Left ventricle myocardium superior (tissue), 1 donor: ENCODE data around the gene ADAM11. TPM values are rescaled to one million over a fixed set of nuclear protein-coding genes. Genes with fewer than 3 reads are reported as not detected.
A peak's percentile ranks its signal among the peaks of the same experiment; 100 is the strongest.
"Not testable (repeated sequence)": the region's sequence is repeated elsewhere in the genome, so short reads cannot be mapped to it uniquely, and the experiment has no call there.

ENCODE experiments used
- ATAC-seq: fragments of 200-7000 bp; cut with Tn5 transposase; one replicate; pipeline ENCODE4 v1.9.1; 2020; ENCODE audit warnings: mild to moderate bottlenecking, moderate library complexity
- DNase-seq: peaks from one replicate; pipeline ENCODE4 v3.0.0-alpha.2; 2020
- intact Hi-C: fragments of 100-400 bp; cut with micrococcal nuclease; formaldehyde crosslinking; loops from one replicate; pipeline ENCODE4 v1.11.0; 2022
- long read RNA-seq: library from polyadenylated mRNA; unstranded; transcript quantifications from one replicate; pipeline ENCODE4 v2.0.0, GENCODE V29; 2021
- total RNA-seq: library from RNA; stranded (reverse); fragmentation: NEBNext Ultra II Directional; extraction: Animal tissue kit (Norgen Biotek cat#: 25700); gene quantifications from one replicate; pipeline ENCODE4 v1.2.1, GENCODE V29; 2021
- donor health status: DM: no; HTN: yes; CAD: no; lungs with severe emphysema.

The ADAM11 gene, protein sequence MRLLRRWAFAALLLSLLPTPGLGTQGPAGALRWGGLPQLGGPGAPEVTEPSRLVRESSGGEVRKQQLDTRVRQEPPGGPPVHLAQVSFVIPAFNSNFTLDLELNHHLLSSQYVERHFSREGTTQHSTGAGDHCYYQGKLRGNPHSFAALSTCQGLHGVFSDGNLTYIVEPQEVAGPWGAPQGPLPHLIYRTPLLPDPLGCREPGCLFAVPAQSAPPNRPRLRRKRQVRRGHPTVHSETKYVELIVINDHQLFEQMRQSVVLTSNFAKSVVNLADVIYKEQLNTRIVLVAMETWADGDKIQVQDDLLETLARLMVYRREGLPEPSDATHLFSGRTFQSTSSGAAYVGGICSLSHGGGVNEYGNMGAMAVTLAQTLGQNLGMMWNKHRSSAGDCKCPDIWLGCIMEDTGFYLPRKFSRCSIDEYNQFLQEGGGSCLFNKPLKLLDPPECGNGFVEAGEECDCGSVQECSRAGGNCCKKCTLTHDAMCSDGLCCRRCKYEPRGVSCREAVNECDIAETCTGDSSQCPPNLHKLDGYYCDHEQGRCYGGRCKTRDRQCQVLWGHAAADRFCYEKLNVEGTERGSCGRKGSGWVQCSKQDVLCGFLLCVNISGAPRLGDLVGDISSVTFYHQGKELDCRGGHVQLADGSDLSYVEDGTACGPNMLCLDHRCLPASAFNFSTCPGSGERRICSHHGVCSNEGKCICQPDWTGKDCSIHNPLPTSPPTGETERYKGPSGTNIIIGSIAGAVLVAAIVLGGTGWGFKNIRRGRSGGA
- 27.2 TPM for total RNA-seq
- long read RNA-seq, partial matches to known transcripts, result 71 of 73 reads
- long read RNA-seq, other reads (novel, unspliced or antisense), result 2 of 73 reads

DNA sequence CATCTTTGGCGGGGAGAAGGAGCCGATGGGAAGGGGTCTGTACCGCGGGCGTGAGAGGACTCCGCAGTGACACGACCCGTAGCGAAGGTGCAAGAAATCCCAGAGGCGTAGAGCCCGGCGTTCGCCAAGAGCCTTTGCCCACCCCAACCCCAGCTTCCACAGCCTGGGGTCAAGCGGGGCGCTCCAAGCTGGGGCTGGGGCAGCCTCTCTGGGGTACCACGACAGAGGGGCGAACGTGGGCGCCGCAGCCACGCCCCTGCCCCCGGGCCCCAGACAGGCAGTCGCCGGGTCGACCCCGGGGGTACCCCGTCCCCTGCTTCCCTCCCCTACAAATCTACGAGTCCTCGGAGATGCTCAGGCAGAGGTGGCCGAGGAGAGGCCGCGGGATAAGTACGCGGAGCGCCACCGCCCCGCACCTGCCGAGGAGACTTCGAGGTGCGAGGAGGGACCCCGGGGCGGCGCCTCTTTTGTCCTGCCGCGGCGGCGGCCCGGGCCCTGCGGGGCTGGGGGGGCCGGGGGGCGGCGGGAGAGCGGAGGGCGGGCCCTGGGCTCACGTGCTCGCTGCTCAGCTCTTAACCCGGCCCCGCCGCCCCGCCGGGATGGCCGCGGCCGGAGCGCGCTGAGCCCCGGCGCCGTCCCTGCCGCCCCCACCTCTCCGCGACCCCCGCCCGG is at the start of gene ADAM11:
TSS of gene ADAM11 (plus strand) at position 575 of the 672 bp plus-strand sequence. CDS start 212 bp downstream, outside the sequence.
- intact Hi-C loops, result no loop called here
- ATAC-seq (peak; percentile 64), DNase-seq (no peak)

DNA sequence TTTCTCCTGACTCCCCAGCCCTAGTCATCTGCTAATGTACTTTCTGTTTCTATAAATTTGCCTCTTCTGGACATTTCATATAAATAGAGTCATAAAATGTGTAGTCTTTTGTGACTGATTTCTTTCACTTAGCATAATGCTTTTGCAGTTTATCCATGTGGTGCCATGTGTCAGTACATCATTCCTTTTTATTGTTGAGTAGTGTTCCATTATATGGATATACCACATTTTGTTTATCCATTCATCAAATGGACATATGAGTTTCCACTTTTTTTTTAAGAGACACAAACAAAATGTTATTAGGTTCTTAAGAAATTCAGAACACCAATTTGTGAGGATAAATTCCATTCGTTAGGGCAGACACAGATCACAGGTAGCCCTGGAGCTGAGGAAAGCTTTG is 39.3 kb upstream of the ADAM11 start:
- no peak for ATAC-seq
- intact Hi-C loops, result no loop called here
- DNase-seq, result no peak

DNA sequence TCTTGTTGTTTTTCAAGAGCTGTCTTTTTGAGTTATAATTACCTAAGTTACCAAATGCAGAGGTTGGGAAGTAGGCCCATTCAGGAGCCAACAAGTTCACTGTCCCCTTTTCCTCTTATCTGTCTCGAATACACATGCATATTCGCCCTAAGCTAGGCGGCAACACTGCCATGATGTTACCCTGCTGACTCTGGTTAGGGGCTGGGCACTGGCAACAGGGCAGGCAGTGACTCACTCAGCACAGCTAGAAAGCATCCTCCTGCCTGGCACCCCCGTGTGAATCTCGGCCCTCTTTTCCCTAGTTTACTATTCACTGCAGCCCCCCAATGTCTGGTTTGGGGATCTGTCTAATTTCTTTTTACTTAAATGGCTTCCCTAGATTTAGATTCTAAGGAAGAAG is 36.5 kb upstream of the ADAM11 start:
- ATAC-seq, result no peak
- intact Hi-C loops, result no loop called here
- DNase-seq, result no peak

DNA sequence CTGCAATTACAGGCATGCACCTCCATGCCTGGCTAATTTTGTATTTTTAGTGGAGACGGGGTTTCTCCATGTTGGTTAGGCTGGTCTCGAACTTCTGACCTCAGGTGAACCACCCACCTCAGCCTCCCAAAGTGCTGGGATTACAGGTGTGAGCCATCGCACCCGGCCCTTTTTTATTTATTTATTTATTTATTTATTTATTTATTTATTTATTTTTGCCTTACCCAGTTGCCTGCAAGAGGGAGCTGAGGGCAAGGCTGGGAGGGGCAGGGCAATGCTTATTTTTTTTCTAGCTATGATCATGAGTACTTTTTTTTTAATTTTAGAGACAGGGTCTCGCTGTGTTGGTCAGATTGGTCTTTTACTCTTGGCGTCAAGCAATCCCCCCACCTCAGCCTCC is 32.7 kb upstream of the ADAM11 start:
- intact Hi-C loops, ATAC-seq, DNase-seq: not testable (repeated sequence)

DNA sequence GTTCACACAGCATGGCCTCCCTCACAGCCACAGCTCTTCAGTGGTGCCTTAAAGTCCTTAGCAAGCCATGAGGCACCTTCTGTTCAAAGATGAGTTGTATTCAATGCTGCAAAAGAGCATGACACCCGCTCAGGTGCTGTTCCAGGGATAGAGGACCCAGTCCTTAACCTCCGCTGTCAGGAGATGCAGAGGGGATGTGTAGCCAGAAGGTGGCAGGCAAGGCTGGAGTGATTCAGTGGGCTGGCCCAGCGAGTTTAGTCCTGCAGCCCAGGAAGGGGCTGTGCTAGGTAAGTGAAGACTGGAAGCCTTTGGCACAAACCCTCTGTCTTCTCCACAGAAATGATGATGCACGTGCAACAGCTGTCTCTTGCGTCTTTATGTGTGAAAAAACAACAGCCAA is 25.0 kb upstream of the ADAM11 start:
- ATAC-seq, result peak; percentile 75
- intact Hi-C loops, result no loop called here
- DNase-seq, result no peak

DNA sequence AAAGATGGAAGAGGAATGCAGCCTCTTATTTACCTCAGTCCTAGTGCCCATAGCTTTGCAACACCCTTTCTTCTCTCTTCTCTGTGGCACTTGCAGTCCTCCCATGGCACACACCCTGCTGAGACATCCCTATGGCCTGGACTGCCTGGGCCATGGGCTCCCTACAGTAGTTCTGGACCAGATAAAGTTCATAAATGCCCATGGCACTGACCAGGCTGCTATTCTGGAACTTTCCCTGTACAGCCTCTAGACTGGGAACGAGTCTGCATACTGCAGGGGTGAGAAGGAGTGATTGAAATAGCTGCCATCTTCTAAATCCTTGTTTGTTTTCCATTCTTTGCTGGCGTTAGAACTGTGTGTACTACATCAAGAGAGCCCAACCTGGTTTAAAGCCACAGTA is 24.5 kb upstream of the ADAM11 start:
- no peak for ATAC-seq
- intact Hi-C loops, result no loop called here

DNA sequence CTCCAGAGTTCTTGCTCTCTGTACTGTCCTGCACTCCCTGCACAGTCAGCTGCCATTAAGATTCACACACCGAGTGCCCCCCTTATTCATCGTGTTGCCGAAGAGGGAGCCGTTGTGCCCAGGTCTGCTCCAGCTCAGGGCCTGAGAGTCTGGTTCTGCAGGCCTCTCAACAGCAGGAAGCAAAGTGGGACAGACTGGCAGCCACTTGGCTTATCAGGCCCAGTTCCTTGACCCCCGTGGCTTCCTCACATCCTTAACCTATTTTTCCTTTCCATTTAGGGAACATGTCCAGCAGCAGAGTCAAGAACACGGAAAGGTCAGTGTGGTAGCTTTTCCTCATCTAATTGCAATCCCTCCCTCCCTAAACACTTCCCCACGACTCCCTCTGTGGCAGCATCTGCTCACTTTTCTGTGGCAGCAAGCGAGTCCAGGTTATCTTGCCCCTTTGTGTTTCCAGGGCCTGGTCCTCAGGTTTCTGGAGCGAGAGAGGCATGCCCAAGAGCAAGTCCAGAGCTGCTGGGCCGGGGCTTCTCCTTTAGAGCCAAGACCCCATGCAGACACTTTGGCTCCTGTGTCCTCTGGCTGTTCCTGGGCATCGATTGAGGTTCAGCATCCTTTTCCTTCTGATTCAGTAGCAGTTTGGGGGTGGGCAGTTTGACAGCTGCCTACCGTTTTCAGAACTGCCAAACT is 22.1 kb upstream of the ADAM11 start:
- DNase-seq (no peak), ATAC-seq (no peak)
- intact Hi-C loops, result no loop called here

More for the DNA sequence above, 24.5 kb upstream of the ADAM11 start:
- no peak for DNase-seq

DNA sequence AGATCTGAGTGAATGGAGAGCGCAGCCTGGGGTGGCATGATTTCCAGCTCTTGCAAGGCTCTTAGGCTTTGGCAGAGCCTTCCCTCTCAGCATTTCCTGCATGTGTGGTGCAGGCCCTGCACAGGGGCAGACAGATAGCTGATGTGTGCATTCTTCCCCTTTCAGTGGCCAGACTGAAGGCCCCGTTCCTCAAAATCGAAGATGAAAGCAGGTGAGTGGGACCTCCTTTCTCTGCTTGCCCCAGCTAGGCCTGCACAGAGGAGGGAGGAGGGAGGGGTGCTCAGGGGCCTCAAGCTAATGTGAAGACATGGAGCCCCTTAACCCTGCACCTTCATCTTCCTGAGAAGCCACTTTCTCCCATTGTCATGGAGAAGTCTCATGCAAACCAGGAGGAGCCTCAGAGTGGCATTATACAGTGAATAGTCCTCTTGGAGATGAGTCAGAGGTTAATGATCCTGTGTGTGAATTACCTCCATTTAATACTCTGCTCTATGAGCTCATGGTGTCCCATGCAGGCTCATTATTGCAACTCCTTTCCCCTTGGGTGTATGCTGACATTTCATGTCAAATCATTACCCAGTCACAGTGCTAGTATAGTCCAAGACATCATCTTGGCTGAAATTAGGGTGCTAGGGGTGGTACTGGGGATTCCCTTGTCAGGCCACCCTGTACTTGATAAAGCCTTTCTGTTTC is 20.4 kb upstream of the ADAM11 start:
- ATAC-seq (no peak), DNase-seq (no peak)
- intact Hi-C loops, result no loop called here

DNA sequence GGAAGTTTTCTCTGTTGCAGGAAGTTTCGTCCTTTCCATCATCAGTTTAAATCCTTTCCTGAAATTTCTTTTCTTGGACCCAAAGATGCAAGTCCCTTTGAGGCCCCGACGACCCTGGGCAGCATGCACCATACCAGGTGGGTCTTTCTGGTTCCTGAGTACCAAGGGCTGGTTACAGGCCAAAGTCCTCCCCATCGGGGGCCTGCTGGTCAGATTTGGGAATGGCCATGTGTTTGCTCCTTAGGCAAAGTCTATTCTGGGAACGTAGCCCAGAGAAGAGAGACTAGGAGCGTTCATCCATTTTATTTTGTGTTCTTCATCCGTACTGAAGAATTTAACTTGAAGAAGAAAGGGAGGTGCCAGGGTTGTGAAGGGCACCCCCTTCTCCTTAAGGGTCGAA is 17.5 kb upstream of the ADAM11 start:
- no peak for DNase-seq
- intact Hi-C loops, result no loop called here
- ATAC-seq, result no peak

DNA sequence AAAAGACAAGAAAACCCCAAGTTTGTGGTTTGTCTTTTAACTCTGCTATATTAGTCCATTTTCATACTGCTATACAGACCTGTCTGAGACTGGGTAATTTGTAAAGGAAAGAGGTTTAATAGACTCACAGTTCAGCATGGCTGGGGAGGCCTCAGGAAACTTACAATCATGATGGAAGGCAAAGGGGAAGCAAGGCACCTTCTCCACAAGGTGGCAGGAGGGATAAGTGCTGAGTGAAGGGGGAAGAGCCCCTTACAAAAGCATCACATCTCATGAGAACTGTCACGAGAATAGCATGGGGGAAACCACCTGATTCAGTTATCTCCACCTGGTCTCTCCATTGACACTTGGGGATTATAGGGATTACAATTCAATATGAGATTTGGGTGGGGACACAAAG is 13.5 kb upstream of the ADAM11 start:
- ATAC-seq, result no peak
- intact Hi-C loops, result no loop called here
- no peak for DNase-seq

DNA sequence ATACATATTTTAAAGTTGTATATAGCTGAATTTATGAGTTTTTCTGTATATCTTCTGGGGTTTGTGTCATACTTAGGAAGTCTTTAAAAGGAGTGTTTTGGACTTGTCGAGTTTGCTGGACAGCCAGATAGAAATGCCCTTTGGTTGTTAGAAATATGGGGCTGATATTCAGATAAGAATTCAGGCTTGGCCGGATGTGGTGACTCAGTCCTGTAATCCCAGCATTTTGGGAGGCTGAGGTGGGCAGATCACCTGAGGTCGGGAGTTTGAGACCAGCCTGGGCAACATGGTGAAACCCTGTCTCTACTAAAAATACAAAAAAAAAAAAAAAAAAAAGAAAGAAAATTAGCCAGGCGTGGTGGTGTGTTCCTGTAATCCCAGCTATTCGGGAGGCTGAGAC is 13.1 kb upstream of the ADAM11 start:
- intact Hi-C loops, ATAC-seq, DNase-seq: not testable (repeated sequence)

DNA sequence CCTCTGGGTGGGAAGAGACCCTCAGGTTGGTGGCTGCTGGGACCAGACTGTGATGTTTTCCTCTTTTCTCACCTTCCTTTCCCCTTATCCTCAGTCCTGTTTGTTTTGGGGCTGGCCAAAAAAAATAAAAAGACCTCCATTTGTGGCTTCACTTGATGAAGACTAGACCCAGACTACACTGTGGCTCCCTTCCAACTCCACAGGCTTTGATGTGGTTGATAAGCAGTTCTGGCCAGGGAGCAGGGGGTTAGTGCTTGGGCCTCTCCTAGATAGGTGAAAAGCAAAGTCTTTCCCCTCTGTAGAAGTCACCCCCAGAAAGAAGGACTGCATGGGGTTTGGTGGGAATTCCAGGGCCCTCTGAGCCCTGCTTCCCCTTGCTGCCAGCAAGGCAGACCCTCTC is 11.2 kb upstream of the ADAM11 start:
- DNase-seq (no peak), ATAC-seq (no peak)
- intact Hi-C loops, result no loop called here

DNA sequence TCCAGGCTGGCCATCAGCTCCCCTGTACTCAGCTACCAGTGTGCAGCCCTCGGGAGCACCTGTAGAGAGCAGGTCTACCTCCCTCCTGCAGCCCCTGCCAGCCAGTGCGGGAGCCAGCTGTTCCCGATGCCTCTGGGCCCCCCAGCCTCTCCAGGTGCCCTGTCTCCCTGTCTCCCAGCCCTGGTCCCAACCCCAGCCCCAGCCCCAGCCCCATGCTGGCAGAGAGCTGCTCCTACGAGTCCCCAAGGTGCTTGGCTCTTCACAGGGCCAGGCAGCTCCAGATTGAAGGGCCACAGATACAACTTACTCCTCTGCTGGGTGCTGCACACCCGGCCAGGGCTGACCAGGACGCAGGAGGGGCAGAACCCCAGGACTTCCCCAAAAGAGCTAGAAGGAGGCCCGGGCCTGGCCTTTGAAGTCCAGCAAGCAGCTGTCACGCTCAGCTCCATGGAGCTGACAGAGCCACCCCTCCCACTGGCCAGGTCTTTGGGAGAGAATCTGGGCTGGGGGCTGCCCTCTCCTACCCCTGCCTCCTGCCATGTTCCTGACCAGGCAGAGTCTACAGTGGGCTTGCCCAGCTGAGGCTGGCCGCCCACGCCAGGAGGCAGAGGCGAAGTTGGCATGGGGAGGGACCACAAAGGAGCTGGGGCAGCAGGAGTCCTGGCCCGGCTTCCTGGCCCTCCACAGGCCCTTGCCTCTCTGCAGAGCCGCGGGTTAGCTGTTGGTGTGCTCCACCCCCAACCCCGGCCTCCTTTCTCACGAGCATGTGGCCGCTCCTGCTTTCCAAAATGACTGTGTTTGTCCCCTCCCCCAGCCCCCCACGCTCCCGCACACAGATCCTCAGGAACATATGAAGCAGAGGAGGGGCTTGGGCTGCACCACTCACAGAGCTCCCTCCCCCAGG is 9.5 kb upstream of the ADAM11 start:
- peak; percentile 45 for ATAC-seq
- intact Hi-C loops, result no loop called here
- peak; percentile 49 for DNase-seq

DNA sequence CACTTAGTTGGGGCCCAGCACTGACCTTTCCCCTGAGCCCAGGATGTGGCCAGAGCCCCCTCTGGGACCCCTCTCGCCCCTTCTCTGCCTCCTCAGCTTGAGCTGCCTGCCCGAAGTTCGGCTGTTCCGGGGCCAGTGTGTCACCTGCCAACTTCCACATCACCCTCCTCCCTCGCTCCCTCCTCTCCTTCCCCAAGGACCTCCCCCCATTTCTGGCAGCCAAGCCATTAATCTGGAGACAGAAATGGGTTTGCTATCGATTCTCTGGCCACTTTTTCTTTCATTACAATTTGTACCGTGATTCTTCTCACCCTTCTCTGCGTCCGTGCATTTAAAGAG is 8.8 kb upstream of the ADAM11 start:
- intact Hi-C loops, result no loop called here
- DNase-seq (no peak), ATAC-seq (peak; percentile 41)

DNA sequence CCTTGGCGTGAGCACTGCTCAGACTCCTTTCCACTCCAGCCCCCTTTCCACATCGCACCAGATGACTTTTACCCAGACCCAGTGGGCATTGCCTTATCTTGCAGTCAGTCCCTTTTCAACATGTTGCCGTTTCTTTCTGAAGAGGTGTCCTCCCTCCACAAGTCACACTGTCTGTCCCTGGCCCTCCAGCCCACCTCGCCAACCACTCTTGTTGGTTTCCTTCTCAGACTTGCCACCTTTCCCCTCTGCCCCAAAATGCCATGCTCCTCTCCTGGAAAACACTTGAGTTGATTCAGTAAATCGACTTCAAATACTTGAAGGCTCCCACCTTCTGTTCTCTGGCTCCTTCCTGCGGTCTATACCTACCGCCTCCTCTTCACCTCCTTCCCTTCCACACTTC is 7.5 kb upstream of the ADAM11 start:
- ATAC-seq (no peak), DNase-seq (no peak)
- intact Hi-C loops, result no loop called here

DNA sequence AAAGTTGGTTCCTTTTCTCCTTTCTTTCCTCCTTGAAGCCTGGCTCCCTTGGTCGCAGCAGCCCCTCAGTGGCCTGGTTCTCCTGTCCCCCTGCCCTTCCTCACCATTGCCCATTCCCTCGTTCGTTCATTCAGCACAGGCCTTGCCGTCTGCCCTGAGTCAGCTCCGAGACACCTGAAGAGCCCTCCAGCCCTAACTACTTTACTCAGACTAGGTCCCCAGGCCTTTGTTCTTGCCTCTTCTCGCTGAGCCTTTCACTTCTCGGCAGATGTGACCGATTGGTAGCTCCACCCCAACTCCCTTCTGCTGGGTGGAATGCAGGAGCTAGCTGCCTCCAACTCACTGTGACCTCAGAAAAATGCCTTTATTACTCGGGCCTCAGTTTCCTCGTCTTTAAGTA is 7.0 kb upstream of the ADAM11 start:
- DNase-seq (no peak), ATAC-seq (no peak)
- intact Hi-C loops, result no loop called here

DNA sequence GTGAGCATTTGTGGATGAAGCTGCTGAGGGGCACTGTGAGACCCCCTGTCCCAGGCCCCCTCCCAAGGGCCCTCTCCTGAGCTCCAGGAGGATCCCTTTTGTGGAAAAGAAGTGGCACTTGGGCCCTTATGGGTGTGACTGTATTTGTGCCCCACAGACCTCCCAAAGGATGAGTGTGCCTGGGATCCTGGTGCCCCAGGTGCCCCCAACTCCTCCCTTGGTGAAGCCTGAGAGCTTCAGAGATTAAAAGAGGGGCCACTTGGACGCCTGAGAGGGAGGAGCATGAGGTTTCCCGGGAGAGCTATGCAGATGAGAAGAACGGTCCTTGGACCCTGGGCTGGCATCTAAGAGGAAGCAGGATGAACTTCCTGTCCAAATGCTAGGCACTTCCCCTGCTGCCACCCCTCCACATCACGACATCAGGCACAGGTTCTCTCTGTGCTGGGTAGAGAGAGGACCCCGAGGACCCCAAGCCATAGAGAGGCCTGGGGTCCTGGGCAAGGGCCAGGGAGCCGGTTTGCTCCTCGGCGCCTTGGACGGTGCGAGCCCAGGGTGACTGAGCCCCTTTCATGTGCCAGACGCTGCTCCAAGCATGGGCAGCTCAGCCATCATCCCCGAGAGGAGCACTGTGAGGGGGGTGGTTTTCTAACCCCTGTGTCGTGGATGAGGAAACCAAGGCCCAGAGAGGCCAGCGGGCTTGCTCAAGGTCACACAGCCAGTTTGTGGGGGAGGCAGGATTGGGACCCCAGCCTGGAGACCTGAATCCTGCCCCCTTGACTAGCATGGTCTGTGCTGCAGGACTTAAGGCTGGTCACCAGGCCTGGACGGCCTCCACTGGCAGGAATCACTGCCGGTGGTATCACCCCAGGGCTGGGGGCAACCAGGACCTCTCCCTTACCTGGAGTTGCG is 5.6 kb upstream of the ADAM11 start:
- no peak for ATAC-seq
- intact Hi-C loops, result no loop called here
- DNase-seq, result no peak
